IMR-90 (cell line): ENCODE results near the gene VDAC1. TPM values are rescaled to one million over a fixed set of nuclear protein-coding genes. Genes with fewer than 3 reads are reported as not detected.

Experiments
- ATAC-seq: fragments of 200-7000 bp; cut with Tn5 transposase; 2 replicates; pipeline ENCODE4 v1.9.1; 2020; ENCODE audit warnings: low read depth, mild to moderate bottlenecking, moderate library complexity
- BruUV-seq: library from RNA; stranded (reverse); fragments of 400-500 nt; replicated peaks from 2 replicates; lab custom pipeline; 2021; lab: Mats Ljungman, UMichigan
- CTCF ChIA-PET: fragments of 300-600 bp; formaldehyde crosslinking; extraction: SDS; loops from one replicate; lab custom pipeline; 2021; ENCODE audit warnings: antibody characterized with exemption; lab: Yijun Ruan, JAX
- POLR2A ChIA-PET: fragments of 300-600 bp; sonication (Branson Sonifier 250); formaldehyde crosslinking; loops from one replicate; lab custom pipeline; 2022; ENCODE audit warnings: antibody characterized with exemption; ENCODE audit not compliant: unreplicated experiment; lab: Charles Lee
- DNase-seq: peaks from one replicate; pipeline ENCODE4 v3.0.0; 2013
- H2AFZ ChIP-seq: replicated peaks from 2 replicates; pipeline ENCODE3; 2013; ENCODE audit warnings: low read length, mild to moderate bottlenecking; ENCODE audit not compliant: poor library complexity
- H2AK5ac ChIP-seq: 2 replicates; pipeline ENCODE4 v1.6.1; 2013; ENCODE audit warnings: low read depth, low read length, inconsistent platforms
- H2AK9ac ChIP-seq: replicated peaks from 2 replicates; pipeline ENCODE3; 2013; ENCODE audit warnings: mild to moderate bottlenecking, low read depth, low read length, moderate library complexity; ENCODE audit not compliant: poor library complexity
- H2BK120ac ChIP-seq: 2 replicates; pipeline ENCODE4 v1.6.1; 2013; ENCODE audit warnings: low read depth, low read length, inconsistent platforms
- H2BK15ac ChIP-seq: 3 replicates; pipeline ENCODE4 v1.6.1; 2013; ENCODE audit warnings: low read depth, low read length, inconsistent platforms
- H2BK20ac ChIP-seq: 2 replicates; pipeline ENCODE4 v1.6.1; 2013; ENCODE audit warnings: low read depth, mild to moderate bottlenecking, inconsistent platforms, low read length, moderate library complexity
- H2BK5ac ChIP-seq: 2 replicates; pipeline ENCODE4 v1.6.1; 2013; ENCODE audit warnings: mild to moderate bottlenecking, low read depth, low read length, inconsistent platforms; ENCODE audit not compliant: poor library complexity, severe bottlenecking
- H3K14ac ChIP-seq: replicated peaks from 2 replicates; pipeline ENCODE4 v1.6.1; 2013; ENCODE audit warnings: low read depth, low read length, inconsistent platforms
- H3K18ac ChIP-seq: 2 replicates; pipeline ENCODE4 v1.6.1; 2013; ENCODE audit warnings: low read depth, low read length, control low read depth
- H3K23ac ChIP-seq: 2 replicates; pipeline ENCODE4 v1.6.1; 2013; ENCODE audit warnings: low read depth, low read length, inconsistent platforms
- H3K27ac ChIP-seq: 2 replicates; pipeline ENCODE4 v1.5.1; 2013; ENCODE audit warnings: mild to moderate bottlenecking, control low read depth, low read length; ENCODE audit not compliant: insufficient read depth
- H3K27me3 ChIP-seq: 2 replicates; pipeline ENCODE4 v1.6.1; 2013; ENCODE audit warnings: low read length; ENCODE audit not compliant: control insufficient read depth, insufficient read depth
- H3K36me3 ChIP-seq: 2 replicates; pipeline ENCODE4 v1.6.1; 2013; ENCODE audit warnings: low read length, mixed read lengths; ENCODE audit not compliant: control insufficient read depth, insufficient read depth
- H3K4ac ChIP-seq: 2 replicates; pipeline ENCODE4 v1.6.1; 2013; ENCODE audit warnings: low read depth, low read length, inconsistent platforms
- H3K4me1 ChIP-seq: 2 replicates; pipeline ENCODE4 v1.6.1; 2013; ENCODE audit warnings: low read length, mixed read lengths; ENCODE audit not compliant: control insufficient read depth, insufficient read depth
- H3K4me2 ChIP-seq: 2 replicates; pipeline ENCODE4 v1.6.1; 2013; ENCODE audit warnings: low read depth, mild to moderate bottlenecking, control low read depth, low read length, moderate library complexity
- H3K4me3 ChIP-seq: 2 replicates; pipeline ENCODE4 v1.5.1; 2013; ENCODE audit warnings: low read depth, mild to moderate bottlenecking, control low read depth, low read length, moderate library complexity; ENCODE audit not compliant: insufficient read depth
- H3K56ac ChIP-seq: 2 replicates; pipeline ENCODE4 v1.6.1; 2013; ENCODE audit warnings: low read length, inconsistent platforms; ENCODE audit not compliant: insufficient read depth; ENCODE audit errors: extremely low read depth
- H3K79me1 ChIP-seq, 2 experiments: 2 replicates each; pipeline ENCODE4 v1.6.1; 2013; ENCODE audit warnings: low read length in 2 of 2, inconsistent platforms in 1 of 2, low read depth in 1 of 2
- H3K9ac ChIP-seq: 2 replicates; pipeline ENCODE4 v1.6.1; 2013; ENCODE audit warnings: low read depth, low read length, control low read depth
- H3K9me1 ChIP-seq: 2 replicates; pipeline ENCODE4 v1.6.1; 2013; ENCODE audit warnings: low read length, inconsistent platforms; ENCODE audit not compliant: insufficient read depth
- H3K9me3 ChIP-seq: 2 replicates; pipeline ENCODE4 v1.6.1; 2013; ENCODE audit warnings: low read length; ENCODE audit not compliant: control insufficient read depth, insufficient read depth
- H4K20me1 ChIP-seq: 2 replicates; pipeline ENCODE4 v1.6.1; 2013; ENCODE audit warnings: low read length, inconsistent platforms; ENCODE audit not compliant: insufficient read depth
- H4K5ac ChIP-seq: 2 replicates; pipeline ENCODE4 v1.6.1; 2013; ENCODE audit warnings: mild to moderate bottlenecking, low read depth, low read length, control low read depth
- H4K8ac ChIP-seq, 2 experiments: 2 replicates each; pipeline ENCODE4 v1.6.1; 2013; ENCODE audit warnings: low read depth in 2 of 2, low read length in 2 of 2, control low read depth in 1 of 2, inconsistent platforms in 1 of 2
- H4K91ac ChIP-seq: 2 replicates; pipeline ENCODE4 v1.6.1; 2013; ENCODE audit warnings: low read depth, low read length, inconsistent platforms; ENCODE audit not compliant: insufficient read depth
- BHLHE40 ChIP-seq: fragments of 150-350 bp; IDR thresholded peaks from 2 replicates; pipeline ENCODE4 v1.6.1; 2016; ENCODE audit warnings: mild to moderate bottlenecking, low read depth, low read length
- CEBPB ChIP-seq: IDR thresholded peaks from 2 replicates; pipeline ENCODE4 v1.6.1; 2012; ENCODE audit warnings: low read depth, low read length, improper control_type of control experiment
- FOS ChIP-seq: fragments of 150-350 bp; IDR thresholded peaks from 2 replicates; pipeline ENCODE4 v1.6.1; 2016; ENCODE audit warnings: low read depth, low read length
- MAFK ChIP-seq: IDR thresholded peaks from 2 replicates; pipeline ENCODE4 v1.6.1; 2012; ENCODE audit warnings: low read depth, low read length, improper control_type of control experiment
- NFE2L2 ChIP-seq: fragments of 150-350 bp; IDR thresholded peaks from 2 replicates; pipeline ENCODE4 v1.6.1; 2016; ENCODE audit warnings: low read depth, mild to moderate bottlenecking, low read length
- RCOR1 ChIP-seq: IDR thresholded peaks from 2 replicates; pipeline ENCODE4 v1.6.1; 2012; ENCODE audit warnings: mild to moderate bottlenecking, low read length, improper control_type of control experiment; ENCODE audit not compliant: insufficient replicate concordance
- SMC3 ChIP-seq: fragments of 150-350 bp; IDR thresholded peaks from 2 replicates; pipeline ENCODE4 v1.6.1; 2016; ENCODE audit warnings: low read depth, mild to moderate bottlenecking, antibody characterized with exemption, low read length, moderate library complexity
- WGBS, 2 experiments: methylation state at CpG; one replicate each; pipeline versions ENCODE4 v1.1.5 to v1.1.7; 2013; ENCODE audit warnings: missing lambda C conversion rate in 2 of 2; ENCODE audit not compliant: insufficient read length in 1 of 2; ENCODE audit errors: extremely low coverage in 2 of 2; 5-methylcytosine and 5-hydroxymethylcytosine counted together
- dilution Hi-C: fragments of 300-500 bp; cut with HindIII; formaldehyde crosslinking; loops from one replicate; pipeline ENCODE4 v1.14.3; 2018; ENCODE audit warnings: low sequenced_read_pairs; ENCODE audit not compliant: unreplicated experiment
- in situ Hi-C: fragments of 300-500 bp; cut with MboI; formaldehyde crosslinking; loops from 3 replicates; pipeline ENCODE4 v1.14.3; 2019; ENCODE audit warnings: low sequenced_read_pairs, inconsistent platforms, mixed read lengths
- intact Hi-C: fragments of 100-400 bp; cut with micrococcal nuclease; formaldehyde crosslinking; loops from 2 replicates; pipeline ENCODE4 v1.10.0; 2022
- polyA plus RNA-seq, 3 experiments: library from polyadenylated mRNA; depleted of rRNA; stranded (reverse); fragments of >200 nt; gene quantifications; 2 replicates each; pipeline ENCODE4 v1.2.3, GENCODE V29; 2012; ENCODE audit warnings: low replicate concordance in 1 of 3
- total RNA-seq: library from RNA; depleted of rRNA; stranded (reverse); fragments of >200 nt; gene quantifications from 2 replicates; pipeline ENCODE4 v1.2.3, GENCODE V29; 2012

Gene VDAC1
- total and polyA plus RNA-seq, 2 of the 4 experiments (the other 2 are of a cell fraction) = 289 to 365 TPM

- H3K9me3 ChIP-seq = no peaks in the 10 kb centered on the region
- intact Hi-C loops = no loop called here
Measured at GRCh38 chr5:133952729-133953567, 51.8 kb downstream of the VDAC1 start.

More at GRCh38 chr5:133952729-133953567, 51.8 kb downstream of the VDAC1 start:
- no TSS peak for BruUV-seq
- Histone ChIP-seq H3K9me1 (peaks cover 10% of the 10 kb centered on the region; the same call in 1 of the 2 replicates), H3K23ac (no peak overlapping the region), H4K8ac (peak overlapping the region in 1 of 2 experiments; percentile 39; a peak in 2 of 4 replicates), H4K91ac (peak overlapping the region; percentile 49; the same call in 1 of the 2 replicates), H4K20me1 (no peaks in the 10 kb centered on the region; the same call in 1 of the 2 replicates), H3K9ac (no peak overlapping the region), H3K4ac (peak overlapping the region; percentile 60), H2BK120ac (peak overlapping the region; percentile 49; the same call in 1 of the 2 replicates), H2BK5ac (peak overlapping the region; percentile 27), H4K5ac (no peak overlapping the region), H2BK20ac (peak overlapping the region; percentile 68), H3K27me3 (no peaks in the 10 kb centered on the region), H2AK9ac (peak overlapping the region; percentile 39), H3K4me2 (peak overlapping the region; percentile 14), H3K4me1 (peaks cover 3% of the 10 kb centered on the region; the same call in 1 of the 2 replicates), H3K4me3 (no peak overlapping the region), H3K18ac (no peak overlapping the region; the same call in 1 of the 2 replicates), H2BK15ac (0 out of 3 replicates have a peak overlapping the region, but pooled peaks have one; percentile 13), H3K14ac (peak overlapping the region; percentile 40; the same call in 1 of the 2 replicates), H2AFZ (peak overlapping the region; percentile 46), H2AK5ac (peak overlapping the region; percentile 46; the same call in 1 of the 2 replicates), H3K56ac (no peak overlapping the region), H3K36me3 (peaks cover 6% of the 10 kb centered on the region), H3K27ac (peak overlapping the region; percentile 49; the same call in 1 of the 2 replicates), H3K79me1 (peaks cover 4 to 11% of the 10 kb centered on the region in 2 experiments; a peak in 3 of 4 replicates)
- in situ Hi-C loops (no loop called here), dilution Hi-C loops (no loop called here)
- ATAC-seq (peak; percentile 94), DNase-seq (peak; percentile 95)
- CTCF ChIA-PET = interaction anchor here (0.6 kb wide), 2 partner anchors 17 to 213 kb away, joined by 4 read pairs; no protein-coding TSS in a partner anchor
- WGBS, 2 experiments = 30% methylated on average over 5 of the region's 10 CpGs; no CpG with 5 or more reads in 1 of the 2 experiments
- POLR2A ChIA-PET = no interaction called here
- peak; percentile 85 for TF ChIP-seq CEBPB
- TF ChIP-seq SMC3 = no peak
- TF ChIP-seq NFE2L2 = peak; percentile 26; the same call in 1 of the 2 replicates
- no peak for TF ChIP-seq BHLHE40
- TF ChIP-seq RCOR1 = peak; percentile 48
- peak; percentile 35; the same call in 1 of the 2 replicates for TF ChIP-seq FOS
- TF ChIP-seq MAFK = 0 out of 2 replicates have a peak, but pooled peaks have one; percentile 28
